ENCODE measurements around the gene STIMATE.

Gene STIMATE

DNA sequence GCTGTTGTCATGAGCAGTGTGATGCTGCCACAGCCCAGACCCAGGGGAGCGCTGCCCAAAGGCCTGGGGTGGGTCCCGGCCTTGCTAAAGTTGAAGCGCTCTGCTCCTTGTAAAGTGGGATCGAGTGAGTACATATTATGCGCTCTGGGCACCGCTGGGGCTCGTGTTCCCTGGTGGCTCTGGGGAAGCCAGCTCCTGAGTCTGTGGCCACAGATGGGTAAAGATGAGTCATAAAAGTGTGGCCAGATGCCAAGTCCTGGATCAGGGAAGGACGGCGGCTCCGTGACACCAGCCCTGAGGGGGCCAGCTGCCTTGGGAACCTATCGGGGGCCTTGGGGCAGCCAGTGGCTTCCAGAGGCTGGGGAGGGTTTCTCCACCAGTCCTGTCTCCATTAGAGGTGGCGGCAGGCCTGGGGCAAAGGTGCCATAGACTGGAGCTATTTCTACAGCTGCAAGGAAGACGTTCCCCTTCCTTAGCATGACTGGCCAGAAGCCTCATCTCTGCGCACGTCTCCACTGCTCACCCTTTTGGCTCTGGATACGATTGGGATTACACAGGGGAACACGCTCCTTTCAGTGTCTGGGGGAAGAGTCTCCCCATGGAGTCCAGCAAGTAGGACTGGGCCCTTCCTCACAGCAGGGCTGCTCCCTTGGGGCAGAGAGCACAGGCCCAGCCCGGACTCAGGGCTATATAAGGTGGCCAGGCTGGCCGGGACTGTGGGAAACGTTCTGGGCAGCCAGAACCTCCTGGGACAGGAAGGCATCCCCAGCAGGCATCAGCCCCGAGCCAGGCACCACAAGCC is 65.6 kb downstream of the STIMATE start:
- Histone ChIP-seq H3K4me3 (ENCODE audit: low read depth, low read length) (no peak overlapping the region), H3K9me3 (ENCODE audit: control insufficient read depth, insufficient read depth, low read length) (no peaks in the 10 kb centered on the region), H3K4me1 (ENCODE audit: control insufficient read depth, insufficient read depth, low read length) (peaks cover 7% of the 10 kb centered on the region; the same call in 1 of the 2 replicates), H3K27ac (ENCODE audit: low read depth, low read length) (no peak overlapping the region), H3K27me3 (ENCODE audit: control insufficient read depth, insufficient read depth, low read length) (no peaks in the 10 kb centered on the region), H3K9ac (ENCODE audit: low read depth, low read length) (no peak overlapping the region), H3K36me3 (ENCODE audit: control insufficient read depth, insufficient read depth, low read length) (peaks cover 4% of the 10 kb centered on the region; the same call in 1 of the 2 replicates)

DNA sequence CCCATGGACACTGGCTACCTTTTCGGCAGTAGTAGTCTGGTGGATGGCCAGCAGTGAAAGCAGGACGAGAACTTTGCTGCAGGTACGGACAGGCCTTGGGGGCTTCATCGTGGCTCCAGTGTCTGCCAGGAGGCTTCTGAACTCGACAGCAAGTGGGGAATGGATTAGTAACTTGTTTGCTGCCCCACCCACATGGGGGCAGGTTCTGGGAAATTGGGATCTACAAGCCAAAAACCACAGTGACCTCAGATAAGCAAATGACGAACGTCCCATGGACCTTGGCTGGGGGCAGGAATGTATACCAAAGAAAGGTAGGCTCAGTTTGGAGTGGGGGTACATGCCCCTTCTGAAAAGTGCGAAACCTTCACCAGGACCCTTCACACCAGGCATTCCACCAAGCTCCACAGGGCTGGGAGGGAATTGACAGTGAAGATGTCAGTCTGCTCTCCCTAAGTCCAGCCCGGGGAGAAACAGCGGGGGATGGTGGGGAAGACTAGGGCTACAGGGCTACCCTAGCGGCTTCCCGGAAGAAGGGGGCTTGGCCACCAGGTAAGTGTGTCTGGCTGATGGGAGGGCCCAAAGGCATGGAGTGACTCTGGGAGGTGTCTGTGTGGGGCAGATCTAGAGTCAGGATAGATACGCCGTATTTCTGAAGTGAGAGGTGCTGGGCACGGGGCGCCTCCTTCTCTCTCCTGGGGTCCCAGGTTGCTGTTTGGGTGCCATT is 66.7 kb downstream of the STIMATE start, which contains the start of gene ITIH4:
Gene ITIH4, minus strand, starts transcription at position 138 of the 724 bp plus-strand sequence. Its CDS starts 30 bp downstream, at position 108.
- Histone ChIP-seq H3K36me3 (ENCODE audit: control insufficient read depth, insufficient read depth, low read length) (no peaks in the 10 kb centered on the region), H3K9ac (ENCODE audit: low read depth, low read length) (no peak within 1 kb of the TSS), H3K9me3 (ENCODE audit: control insufficient read depth, insufficient read depth, low read length) (no peaks in the 10 kb centered on the region), H3K4me1 (ENCODE audit: control insufficient read depth, insufficient read depth, low read length) (peaks cover 6% of the 10 kb centered on the region; the same call in 1 of the 2 replicates), H3K27ac (ENCODE audit: low read depth, low read length) (no peak within 1 kb of the TSS), H3K4me3 (ENCODE audit: low read depth, low read length) (no peak within 1 kb of the TSS), H3K27me3 (ENCODE audit: control insufficient read depth, insufficient read depth, low read length) (no peaks in the 10 kb centered on the region)

DNA sequence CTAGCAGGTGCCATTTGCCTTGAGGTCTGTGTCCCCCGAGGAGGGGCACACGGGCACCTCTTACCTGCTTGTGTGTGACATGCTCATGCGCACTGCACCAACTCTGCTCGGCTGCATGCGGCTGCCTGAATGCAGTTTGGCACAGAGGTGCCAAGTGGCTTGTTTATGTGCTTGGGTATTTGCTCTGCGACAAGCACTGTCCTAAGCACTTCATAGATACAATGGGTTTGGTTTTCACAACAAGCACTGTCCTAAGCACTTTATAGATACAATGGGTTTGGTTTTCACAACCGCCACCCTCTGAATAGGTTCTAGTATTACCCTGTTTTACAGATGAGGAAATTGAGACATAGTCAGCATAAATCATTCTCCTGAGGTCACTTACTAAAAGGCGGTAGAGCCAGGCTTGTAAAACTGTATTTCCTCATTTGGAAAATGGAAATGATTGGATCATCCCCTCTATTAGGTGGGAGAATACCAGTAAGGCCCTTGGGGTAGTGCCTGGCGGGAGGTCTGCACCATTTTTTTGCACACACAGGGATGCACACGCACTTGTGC is 67.4 kb downstream of the STIMATE start:
- Histone ChIP-seq H3K9ac (ENCODE audit: low read depth, low read length) (no peak overlapping the region), H3K9me3 (ENCODE audit: control insufficient read depth, insufficient read depth, low read length) (no peaks in the 10 kb centered on the region), H3K4me3 (ENCODE audit: low read depth, low read length) (no peak overlapping the region), H3K27ac (ENCODE audit: low read depth, low read length) (no peak overlapping the region), H3K36me3 (ENCODE audit: control insufficient read depth, insufficient read depth, low read length) (no peaks in the 10 kb centered on the region), H3K27me3 (ENCODE audit: control insufficient read depth, insufficient read depth, low read length) (no peaks in the 10 kb centered on the region), H3K4me1 (ENCODE audit: control insufficient read depth, insufficient read depth, low read length) (no peaks in the 10 kb centered on the region; the same call in 1 of the 2 replicates)

DNA sequence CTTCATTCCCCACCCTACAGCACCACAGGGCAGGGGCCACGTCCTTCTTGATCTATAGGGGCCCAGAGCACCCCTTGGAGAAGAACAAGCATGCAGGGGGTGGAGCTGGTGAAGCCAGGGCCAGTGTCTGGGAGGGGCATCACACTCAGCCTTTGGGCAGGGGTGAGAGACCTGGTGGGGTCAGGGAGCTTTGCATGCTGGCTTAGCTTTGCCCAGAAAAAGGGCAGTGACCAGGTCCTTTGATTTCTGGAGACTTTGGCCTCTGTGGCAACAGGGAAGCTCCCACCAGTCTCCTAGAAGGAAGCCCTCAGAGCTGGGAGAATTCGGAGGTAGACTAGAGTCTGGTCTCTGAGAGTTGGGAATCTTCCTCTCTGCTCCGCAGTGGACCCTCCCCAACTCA is 67.9 kb downstream of the STIMATE start:
- no peaks in the 10 kb centered on the region for H3K9me3 ChIP-seq (ENCODE audit: control insufficient read depth, insufficient read depth, low read length)
- no peak overlapping the region for H3K9ac ChIP-seq (ENCODE audit: low read depth, low read length)
- H3K36me3 ChIP-seq (ENCODE audit: control insufficient read depth, insufficient read depth, low read length): no peaks in the 10 kb centered on the region
- H3K27me3 ChIP-seq (ENCODE audit: control insufficient read depth, insufficient read depth, low read length): no peaks in the 10 kb centered on the region
- no peak overlapping the region for H3K27ac ChIP-seq (ENCODE audit: low read depth, low read length)
- H3K4me3 ChIP-seq (ENCODE audit: low read depth, low read length): no peak overlapping the region
- H3K4me1 ChIP-seq (ENCODE audit: control insufficient read depth, insufficient read depth, low read length): no peaks in the 10 kb centered on the region; the same call in 1 of the 2 replicates

DNA sequence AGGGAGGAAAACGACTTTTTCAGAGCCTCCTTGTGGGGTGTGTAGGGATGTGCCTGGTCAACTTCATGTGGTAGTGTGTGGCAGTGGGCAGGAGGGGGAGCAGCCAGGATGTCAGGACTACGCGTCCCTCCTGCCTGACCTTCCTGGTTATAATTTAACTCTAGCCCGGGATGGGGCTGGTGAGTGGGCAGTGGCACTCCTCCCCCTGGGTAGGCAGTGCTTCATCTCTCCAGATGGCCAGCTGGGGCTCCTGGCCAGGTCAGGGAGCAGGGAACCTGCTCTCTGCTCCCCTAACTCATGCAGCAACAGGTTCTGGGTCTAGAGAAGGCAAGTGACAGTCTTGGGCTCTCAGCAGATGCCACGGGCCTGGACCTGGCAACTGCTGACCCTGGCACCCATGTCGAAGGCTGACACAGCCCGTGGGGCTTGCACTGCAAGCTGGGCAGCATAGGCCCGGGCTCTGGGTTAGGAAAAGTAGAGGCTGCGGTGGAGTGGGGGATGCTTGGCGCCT is 69.4 kb downstream of the STIMATE start:
- Histone ChIP-seq H3K27me3 (ENCODE audit: control insufficient read depth, insufficient read depth, low read length) (no peaks in the 10 kb centered on the region), H3K4me1 (ENCODE audit: control insufficient read depth, insufficient read depth, low read length) (no peaks in the 10 kb centered on the region; the same call in 1 of the 2 replicates), H3K9me3 (ENCODE audit: control insufficient read depth, insufficient read depth, low read length) (no peaks in the 10 kb centered on the region), H3K36me3 (ENCODE audit: control insufficient read depth, insufficient read depth, low read length) (no peaks in the 10 kb centered on the region), H3K27ac (ENCODE audit: low read depth, low read length) (no peak overlapping the region), H3K4me3 (ENCODE audit: low read depth, low read length) (no peak overlapping the region), H3K9ac (ENCODE audit: low read depth, low read length) (no peak overlapping the region)

DNA sequence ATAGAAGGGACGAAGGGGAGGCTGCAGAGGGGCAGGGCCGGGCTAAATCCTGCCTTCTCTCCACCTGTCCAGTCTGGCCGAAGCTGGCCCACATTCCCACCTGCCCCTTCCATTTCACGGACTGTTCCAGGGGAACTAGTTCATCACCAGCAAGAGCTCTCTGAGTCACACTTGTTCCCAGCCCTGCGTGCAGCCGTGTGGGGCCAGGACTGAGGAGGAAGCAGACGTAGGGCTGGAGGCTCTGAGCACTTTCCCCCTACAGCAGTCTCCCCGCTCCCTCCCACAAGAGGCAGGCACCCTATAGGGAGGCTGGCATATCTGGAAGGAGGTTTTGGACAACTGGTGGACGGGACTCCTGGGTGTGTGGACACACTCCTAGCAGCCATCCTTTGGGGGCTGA is 69.9 kb downstream of the STIMATE start:
- no peak overlapping the region for H3K27ac ChIP-seq (ENCODE audit: low read depth, low read length)
- no peak overlapping the region for H3K9ac ChIP-seq (ENCODE audit: low read depth, low read length)
- no peaks in the 10 kb centered on the region for H3K36me3 ChIP-seq (ENCODE audit: control insufficient read depth, insufficient read depth, low read length)
- no peaks in the 10 kb centered on the region for H3K27me3 ChIP-seq (ENCODE audit: control insufficient read depth, insufficient read depth, low read length)
- H3K4me1 ChIP-seq (ENCODE audit: control insufficient read depth, insufficient read depth, low read length): no peaks in the 10 kb centered on the region
- H3K4me3 ChIP-seq (ENCODE audit: low read depth, low read length): no peak overlapping the region
- H3K9me3 ChIP-seq (ENCODE audit: control insufficient read depth, insufficient read depth, low read length): no peaks in the 10 kb centered on the region

DNA sequence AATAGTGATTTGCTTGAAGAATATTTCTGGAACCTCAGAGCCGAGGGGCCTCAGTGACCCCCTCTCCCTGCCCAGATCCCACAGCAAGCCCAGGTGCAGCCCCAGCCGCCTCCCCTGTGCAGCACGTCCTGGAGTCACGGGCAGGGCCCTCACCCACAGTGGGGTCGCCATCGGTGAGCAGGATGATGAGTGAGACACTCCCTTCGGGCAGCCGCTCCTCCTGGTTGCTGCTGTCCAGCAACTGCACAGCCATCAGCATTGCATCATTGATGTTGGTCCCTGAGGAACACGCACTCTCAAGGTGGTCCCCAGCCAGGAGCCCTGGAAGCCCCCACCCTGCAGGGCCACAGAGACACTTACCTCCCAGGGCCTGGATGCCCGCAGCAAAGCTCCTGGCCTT is 73.3 kb downstream of the STIMATE start:
- no peaks in the 10 kb centered on the region for H3K4me1 ChIP-seq (ENCODE audit: control insufficient read depth, insufficient read depth, low read length)
- H3K9ac ChIP-seq (ENCODE audit: low read depth, low read length): no peak overlapping the region
- H3K27ac ChIP-seq (ENCODE audit: low read depth, low read length): no peak overlapping the region
- no peaks in the 10 kb centered on the region for H3K9me3 ChIP-seq (ENCODE audit: control insufficient read depth, insufficient read depth, low read length)
- H3K36me3 ChIP-seq (ENCODE audit: control insufficient read depth, insufficient read depth, low read length): no peaks in the 10 kb centered on the region
- no peak overlapping the region for H3K4me3 ChIP-seq (ENCODE audit: low read depth, low read length)
- H3K27me3 ChIP-seq (ENCODE audit: control insufficient read depth, insufficient read depth, low read length): no peaks in the 10 kb centered on the region

DNA sequence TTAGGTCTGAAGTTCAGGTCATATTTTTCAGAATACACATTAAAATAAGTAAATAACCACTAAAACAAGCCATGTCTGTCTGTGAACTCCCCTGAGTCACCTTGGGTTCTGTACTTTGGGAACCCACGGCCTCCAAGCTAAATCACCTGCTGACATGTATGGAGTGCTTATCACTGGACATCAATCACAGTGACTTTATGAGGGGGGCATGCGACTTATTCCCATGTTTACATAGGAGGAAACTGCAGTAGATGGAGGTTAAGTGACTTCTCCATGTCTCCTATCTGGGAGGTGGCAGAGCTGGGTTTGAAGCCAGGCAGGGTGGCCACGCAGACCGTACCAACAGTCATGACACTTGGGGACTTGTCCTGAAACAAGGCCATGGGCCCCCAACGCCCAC is 75.0 kb downstream of the STIMATE start:
- Histone ChIP-seq H3K27ac (ENCODE audit: low read depth, low read length) (no peak overlapping the region), H3K4me3 (ENCODE audit: low read depth, low read length) (no peak overlapping the region), H3K4me1 (ENCODE audit: control insufficient read depth, insufficient read depth, low read length) (no peaks in the 10 kb centered on the region), H3K9ac (ENCODE audit: low read depth, low read length) (no peak overlapping the region), H3K36me3 (ENCODE audit: control insufficient read depth, insufficient read depth, low read length) (no peaks in the 10 kb centered on the region), H3K9me3 (ENCODE audit: control insufficient read depth, insufficient read depth, low read length) (no peaks in the 10 kb centered on the region), H3K27me3 (ENCODE audit: control insufficient read depth, insufficient read depth, low read length) (no peaks in the 10 kb centered on the region)

DNA sequence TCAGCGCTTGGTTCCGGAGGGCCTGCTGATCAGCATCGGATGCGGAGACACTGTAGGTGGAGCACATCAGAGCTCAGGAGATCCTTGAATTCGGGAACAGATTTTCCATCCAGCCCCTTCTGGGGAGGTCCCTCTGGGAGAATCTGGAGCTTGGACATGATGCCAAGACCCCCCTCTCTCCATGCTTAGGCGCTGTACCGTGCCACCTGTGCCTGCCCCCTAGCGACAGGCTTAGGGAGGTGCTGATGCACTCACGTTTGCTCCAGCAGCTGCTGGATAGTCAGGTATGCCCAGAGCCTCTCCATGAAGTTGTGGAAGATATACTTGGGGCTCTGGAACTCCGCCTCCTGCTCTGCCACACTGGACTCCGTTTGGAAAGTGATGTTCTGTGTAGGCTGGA is 76.6 kb downstream of the STIMATE start:
- Histone ChIP-seq H3K36me3 (ENCODE audit: control insufficient read depth, insufficient read depth, low read length) (no peaks in the 10 kb centered on the region), H3K4me1 (ENCODE audit: control insufficient read depth, insufficient read depth, low read length) (no peaks in the 10 kb centered on the region), H3K4me3 (ENCODE audit: low read depth, low read length) (no peak overlapping the region)

DNA sequence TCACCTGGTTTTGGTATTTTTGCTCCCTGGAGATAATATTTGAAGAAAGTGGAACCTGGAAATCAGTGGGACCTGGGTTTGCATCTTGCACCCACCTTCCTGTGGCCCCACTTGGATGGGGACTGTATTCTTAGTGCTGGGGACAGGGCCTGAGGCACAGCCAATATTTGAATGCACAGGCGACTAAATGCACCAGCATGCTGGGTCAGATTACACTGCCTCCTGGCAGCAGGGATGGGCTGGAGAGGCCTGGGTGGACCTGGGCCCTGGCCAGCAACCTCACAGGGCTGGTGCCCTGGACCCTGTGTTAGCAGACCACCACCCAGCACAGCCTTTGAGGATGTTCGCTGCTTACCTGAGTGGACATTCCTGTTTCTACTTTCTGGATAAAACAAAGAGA is 77.4 kb downstream of the STIMATE start:
- Histone ChIP-seq H3K4me3 (ENCODE audit: low read depth, low read length) (no peak overlapping the region), H3K9ac (ENCODE audit: low read depth, low read length) (no peak overlapping the region), H3K27me3 (ENCODE audit: control insufficient read depth, insufficient read depth, low read length) (no peaks in the 10 kb centered on the region), H3K27ac (ENCODE audit: low read depth, low read length) (no peak overlapping the region), H3K4me1 (ENCODE audit: control insufficient read depth, insufficient read depth, low read length) (no peaks in the 10 kb centered on the region), H3K9me3 (ENCODE audit: control insufficient read depth, insufficient read depth, low read length) (no peaks in the 10 kb centered on the region), H3K36me3 (ENCODE audit: control insufficient read depth, insufficient read depth, low read length) (no peaks in the 10 kb centered on the region)

More for the DNA sequence above, 76.6 kb downstream of the STIMATE start:
- H3K27me3 ChIP-seq (ENCODE audit: control insufficient read depth, insufficient read depth, low read length): no peaks in the 10 kb centered on the region
- no peaks in the 10 kb centered on the region for H3K9me3 ChIP-seq (ENCODE audit: control insufficient read depth, insufficient read depth, low read length)
- H3K27ac ChIP-seq (ENCODE audit: low read depth, low read length): no peak overlapping the region
- no peak overlapping the region for H3K9ac ChIP-seq (ENCODE audit: low read depth, low read length)

DNA sequence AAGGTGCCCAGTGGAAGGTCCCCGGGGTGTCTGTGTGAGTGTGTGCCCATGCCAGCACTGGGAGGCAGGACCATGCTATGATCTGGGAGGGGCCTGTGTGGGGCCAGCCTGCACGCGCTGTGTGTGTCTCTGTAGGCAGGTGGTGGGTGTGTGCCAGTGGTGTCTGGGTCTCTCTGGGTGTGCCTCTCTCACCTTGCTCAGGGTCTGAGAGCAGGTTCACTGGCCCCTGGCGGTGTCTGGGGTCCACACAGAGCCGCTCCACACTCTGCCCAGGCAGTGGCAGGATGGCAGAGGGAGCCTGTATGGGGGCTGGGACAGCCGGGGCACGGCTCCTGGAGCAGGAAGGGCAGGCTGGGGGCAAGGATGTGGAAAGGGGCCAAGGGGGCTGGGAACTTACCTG is 79.5 kb downstream of the STIMATE start:
- H3K27me3 ChIP-seq (ENCODE audit: control insufficient read depth, insufficient read depth, low read length): no peaks in the 10 kb centered on the region
- no peak overlapping the region for H3K27ac ChIP-seq (ENCODE audit: low read depth, low read length)
- no peaks in the 10 kb centered on the region for H3K36me3 ChIP-seq (ENCODE audit: control insufficient read depth, insufficient read depth, low read length)
- H3K9me3 ChIP-seq (ENCODE audit: control insufficient read depth, insufficient read depth, low read length): no peaks in the 10 kb centered on the region
- no peak overlapping the region for H3K9ac ChIP-seq (ENCODE audit: low read depth, low read length)
- no peak overlapping the region for H3K4me3 ChIP-seq (ENCODE audit: low read depth, low read length)
- H3K4me1 ChIP-seq (ENCODE audit: control insufficient read depth, insufficient read depth, low read length): no peaks in the 10 kb centered on the region

Measured in HUES48 (cell line).